ENCODE results near the gene ASGR1. TPM values are rescaled to one million over a fixed set of nuclear protein-coding genes. Genes with fewer than 3 reads are reported as not detected.
A peak's percentile ranks its signal among the peaks of the same experiment; 100 is the strongest.
"Not testable (repeated sequence)": the region's sequence is repeated elsewhere in the genome, so short reads cannot be mapped to it uniquely, and the experiment has no call there.

Gene ASGR1
- total RNA-seq, 1 donor = 4.6 TPM

- no peaks in the 10 kb centered on the region for H3K9me3 ChIP-seq (ENCODE audit: low read depth, low read length)
- H3K27me3 ChIP-seq (ENCODE audit: insufficient read depth, low read length) = peaks cover 3% of the 10 kb centered on the region
- H3K4me3 ChIP-seq (ENCODE audit: low read length) = no peak overlapping the region
- H3K4me1 ChIP-seq (ENCODE audit: insufficient read depth, low read length) = peaks cover 89% of the 10 kb centered on the region
These were observed 46.6 kb downstream of the ASGR1 start for GRCh38 chr17:7132511-7133094.

- peaks cover 77% of the 10 kb centered on the region for H3K4me1 ChIP-seq (ENCODE audit: insufficient read depth, low read length)
- no peaks in the 10 kb centered on the region for H3K27me3 ChIP-seq (ENCODE audit: insufficient read depth, low read length)
- no peaks in the 10 kb centered on the region for H3K9me3 ChIP-seq (ENCODE audit: low read depth, low read length)
- peak overlapping the region; percentile 41 for H3K4me3 ChIP-seq (ENCODE audit: low read length)
These were observed 47.8 kb downstream of the ASGR1 start for GRCh38 chr17:7131423-7131791.

- Histone ChIP-seq H3K4me3 (ENCODE audit: low read length) (peak overlapping the region; percentile 41), H3K9me3 (ENCODE audit: low read depth, low read length) (no peaks in the 10 kb centered on the region), H3K27me3 (ENCODE audit: insufficient read depth, low read length) (no peaks in the 10 kb centered on the region), H3K4me1 (ENCODE audit: insufficient read depth, low read length) (peaks cover 72% of the 10 kb centered on the region)
These were observed 48.3 kb downstream of the ASGR1 start for GRCh38 chr17:7130621-7131422.

- Histone ChIP-seq H3K9me3 (ENCODE audit: low read depth, low read length) (no peaks in the 10 kb centered on the region), H3K4me3 (ENCODE audit: low read length) (no peak overlapping the region)
These were observed 49.9 kb downstream of the ASGR1 start for GRCh38 chr17:7129311-7129710.

GRCh38 chr17:7128160-7128559 lies 51.0 kb downstream of the ASGR1 start:
- H3K27me3 ChIP-seq (ENCODE audit: insufficient read depth, low read length) = no peaks in the 10 kb centered on the region
- H3K4me3 ChIP-seq (ENCODE audit: low read length) = no peak overlapping the region
- peaks cover 63% of the 10 kb centered on the region for H3K4me1 ChIP-seq (ENCODE audit: insufficient read depth, low read length)
- H3K9me3 ChIP-seq (ENCODE audit: low read depth, low read length) = no peaks in the 10 kb centered on the region

More at GRCh38 chr17:7129311-7129710, 49.9 kb downstream of the ASGR1 start:
- Histone ChIP-seq H3K27me3 (ENCODE audit: insufficient read depth, low read length) (no peaks in the 10 kb centered on the region), H3K4me1 (ENCODE audit: insufficient read depth, low read length) (peaks cover 63% of the 10 kb centered on the region)

- peaks cover 65% of the 10 kb centered on the region for H3K4me1 ChIP-seq (ENCODE audit: insufficient read depth, low read length)
- H3K9me3 ChIP-seq (ENCODE audit: low read depth, low read length); H3K4me3 ChIP-seq (ENCODE audit: low read length); H3K27me3 ChIP-seq (ENCODE audit: insufficient read depth, low read length): not testable (repeated sequence)
These were observed 51.7 kb downstream of the ASGR1 start for GRCh38 chr17:7127501-7127900.

- H3K27me3 ChIP-seq (ENCODE audit: insufficient read depth, low read length); H3K9me3 ChIP-seq (ENCODE audit: low read depth, low read length); H3K4me3 ChIP-seq (ENCODE audit: low read length): not testable (repeated sequence)
- peaks cover 65% of the 10 kb centered on the region for H3K4me1 ChIP-seq (ENCODE audit: insufficient read depth, low read length)
These were observed 52.8 kb downstream of the ASGR1 start for GRCh38 chr17:7126386-7126785.

GRCh38 chr17:7124923-7125322 lies 54.2 kb downstream of the ASGR1 start:
- Histone ChIP-seq H3K9me3 (ENCODE audit: low read depth, low read length) (no peaks in the 10 kb centered on the region), H3K4me1 (ENCODE audit: insufficient read depth, low read length) (peaks cover 64% of the 10 kb centered on the region), H3K27me3 (ENCODE audit: insufficient read depth, low read length) (no peaks in the 10 kb centered on the region), H3K4me3 (ENCODE audit: low read length) (no peak overlapping the region)

- Histone ChIP-seq H3K27me3 (ENCODE audit: insufficient read depth, low read length) (no peaks in the 10 kb centered on the region), H3K4me1 (ENCODE audit: insufficient read depth, low read length) (peaks cover 63% of the 10 kb centered on the region), H3K9me3 (ENCODE audit: low read depth, low read length) (no peaks in the 10 kb centered on the region), H3K4me3 (ENCODE audit: low read length) (no peak overlapping the region)
These were observed 55.3 kb downstream of the ASGR1 start for GRCh38 chr17:7123844-7124243.

Other genes starting within 250 kb of the ASGR1 start
- 4.4 TPM for gene ALOX12, start 183.3 kb downstream of the ASGR1 start, total RNA-seq
- 76.8 TPM for gene RNASEK, start 166.7 kb downstream of the ASGR1 start, total RNA-seq
- not detected for gene BCL6B, start 156.3 kb downstream of the ASGR1 start, total RNA-seq
- gene SLC16A13, start 143.4 kb downstream of the ASGR1 start, total RNA-seq = 0.42 TPM
- gene SLC16A11, start 135.3 kb downstream of the ASGR1 start, total RNA-seq = 0.63 TPM
- 8.6 TPM for gene CLEC10A, start 99.1 kb downstream of the ASGR1 start, total RNA-seq
- 12.9 TPM for gene ASGR2, start 64.5 kb downstream of the ASGR1 start, total RNA-seq
- 9.0 TPM for gene DLG4, start 40.5 kb upstream of the ASGR1 start, total RNA-seq
- 143 TPM for gene ACADVL, start 40.6 kb upstream of the ASGR1 start, total RNA-seq
- gene DVL2, start 55.1 kb upstream of the ASGR1 start, total RNA-seq = 23.1 TPM
- 6.5 TPM for gene PHF23, start 60.1 kb upstream of the ASGR1 start, total RNA-seq
- gene GABARAP, start 63.1 kb upstream of the ASGR1 start, total RNA-seq = 396 TPM
- gene CTDNEP1, start 72.4 kb upstream of the ASGR1 start, total RNA-seq = 38.8 TPM
- 14.4 TPM for gene ELP5, start 72.8 kb upstream of the ASGR1 start, total RNA-seq
- gene CLDN7, start 83.1 kb upstream of the ASGR1 start, total RNA-seq = 0.10 TPM
- not detected for gene SLC2A4, start 102.3 kb upstream of the ASGR1 start, total RNA-seq
- not detected for gene YBX2, start 115.3 kb upstream of the ASGR1 start, total RNA-seq
- gene EIF5A, start 128.3 kb upstream of the ASGR1 start, total RNA-seq = 340 TPM
- 65.9 TPM for gene GPS2, start 136.0 kb upstream of the ASGR1 start, total RNA-seq
- gene NEURL4, start 150.0 kb upstream of the ASGR1 start, total RNA-seq = 4.8 TPM
- gene ACAP1, start 157.2 kb upstream of the ASGR1 start, total RNA-seq = 107 TPM
- 0.73 TPM for gene KCTD11, start 172.8 kb upstream of the ASGR1 start, total RNA-seq
- not detected for gene TMEM95, start 175.8 kb upstream of the ASGR1 start, total RNA-seq
- 5.5 TPM for gene TNK1, start 201.7 kb upstream of the ASGR1 start, total RNA-seq
- gene PLSCR3, start 215.2 kb upstream of the ASGR1 start, total RNA-seq = 21.6 TPM
- 41.1 TPM for gene TMEM256, start 224.7 kb upstream of the ASGR1 start, total RNA-seq
- gene NLGN2, start 228.5 kb upstream of the ASGR1 start, total RNA-seq = 0.73 TPM
- not detected for gene SPEM1, start 241.0 kb upstream of the ASGR1 start, total RNA-seq
- gene SPEM2, start 246.2 kb upstream of the ASGR1 start, total RNA-seq = not detected
- under 0.01 TPM for gene SPEM3, start 249.5 kb upstream of the ASGR1 start, total RNA-seq